ENCODE measurements around the gene CBX6. TPM values are rescaled to one million over a fixed set of nuclear protein-coding genes. Genes with fewer than 3 reads are reported as not detected.

CBX6 gene
- total RNA-seq, 1 experiment from 2014 or later: 119 TPM

- CTCF ChIA-PET: interaction anchor here (0.5 to 1.0 kb wide), 2 partner anchors 13 to 29 kb away, joined by 3 to 4 read pairs; no protein-coding TSS in a partner anchor
- H3K27ac ChIP-seq (ENCODE audit: low read depth, low read length, poor library complexity, severe bottlenecking): peak overlapping the region; percentile 45
- POLR2A ChIA-PET (ENCODE audit: low non-redundant PET): interaction anchor here (0.5 kb wide), 1 partner anchor 8 kb away, joined by 6 read pairs; no protein-coding TSS in a partner anchor
- DNase-seq (ENCODE audit: low spot score): no peak
- peaks cover 8% of the 10 kb centered on the region for H3K4me1 ChIP-seq (ENCODE audit: insufficient read depth, low read length, poor library complexity, severe bottlenecking)
- H3K9me3 ChIP-seq (ENCODE audit: low read depth, low read length, poor library complexity, severe bottlenecking): no peaks in the 10 kb centered on the region
- no peaks in the 10 kb centered on the region for H3K27me3 ChIP-seq (replicated peaks; ENCODE audit: insufficient read depth, low read depth, low read length, poor library complexity)
- no peak for TF ChIP-seq EZH2 (IDR thresholded peaks at IDR 0.05; ENCODE audit: borderline replicate concordance, low read depth, low read length, poor library complexity, severe bottlenecking)
- no peak overlapping the region for H3K4me3 ChIP-seq (ENCODE audit: low read depth, low read length, poor library complexity, severe bottlenecking)
- BruUV-seq (replicated peaks): no TSS peak
- intact Hi-C loops (cut with micrococcal nuclease; ENCODE audit: unreplicated experiment): no loop called here
- H3K36me3 ChIP-seq (ENCODE audit: insufficient read depth, low read length, poor library complexity, severe bottlenecking): no peaks in the 10 kb centered on the region
Measured at GRCh38 chr22:38881997-38882879, 10.2 kb upstream of the CBX6 start.

DNA sequence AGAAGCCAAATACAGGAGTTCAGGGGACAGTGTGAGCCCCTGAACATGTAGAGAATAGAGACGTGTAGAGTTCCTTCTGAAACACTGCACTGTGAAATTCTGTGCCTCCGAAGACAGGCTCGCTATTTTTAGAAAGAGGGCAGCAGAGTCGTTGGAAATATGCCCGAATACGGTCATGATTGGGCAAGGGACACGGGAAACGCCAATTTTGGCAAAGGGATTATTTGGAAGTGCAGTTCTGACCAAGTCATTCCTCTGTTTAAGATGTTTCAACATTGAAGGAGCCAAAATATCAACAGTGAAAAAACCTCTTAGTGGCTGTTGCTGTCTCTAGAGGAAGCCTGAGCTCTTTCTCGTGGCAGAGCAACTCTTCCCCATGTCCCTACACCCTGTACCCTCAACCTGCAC, 9.5 kb upstream of the CBX6 start:
- Histone ChIP-seq H3K4me3 (ENCODE audit: low read depth, low read length, poor library complexity, severe bottlenecking) (no peak overlapping the region), H3K27me3 (replicated peaks; ENCODE audit: insufficient read depth, low read depth, low read length, poor library complexity) (no peaks in the 10 kb centered on the region), H3K27ac (ENCODE audit: low read depth, low read length, poor library complexity, severe bottlenecking) (peak overlapping the region; percentile 45), H3K4me1 (ENCODE audit: insufficient read depth, low read length, poor library complexity, severe bottlenecking) (peaks cover 8% of the 10 kb centered on the region), H3K9me3 (ENCODE audit: low read depth, low read length, poor library complexity, severe bottlenecking) (no peaks in the 10 kb centered on the region), H3K36me3 (ENCODE audit: insufficient read depth, low read length, poor library complexity, severe bottlenecking) (no peaks in the 10 kb centered on the region)
- ChIA-PET POLR2A (ENCODE audit: low non-redundant PET) (interaction anchor here (0.5 kb wide), 1 partner anchor 9 kb away, joined by 6 read pairs; no protein-coding TSS in a partner anchor), CTCF (interaction anchor here (1.0 to 1.2 kb wide), 2 partner anchors 12 to 13 kb away, joined by 3 read pairs; no protein-coding TSS in a partner anchor)
- peak; percentile 54 for DNase-seq (ENCODE audit: low spot score)
- no TSS peak for BruUV-seq (replicated peaks)
- TF ChIP-seq EZH2 (IDR thresholded peaks at IDR 0.05; ENCODE audit: borderline replicate concordance, low read depth, low read length, poor library complexity, severe bottlenecking): no peak
- TF ChIP-seq, protein P1, sequence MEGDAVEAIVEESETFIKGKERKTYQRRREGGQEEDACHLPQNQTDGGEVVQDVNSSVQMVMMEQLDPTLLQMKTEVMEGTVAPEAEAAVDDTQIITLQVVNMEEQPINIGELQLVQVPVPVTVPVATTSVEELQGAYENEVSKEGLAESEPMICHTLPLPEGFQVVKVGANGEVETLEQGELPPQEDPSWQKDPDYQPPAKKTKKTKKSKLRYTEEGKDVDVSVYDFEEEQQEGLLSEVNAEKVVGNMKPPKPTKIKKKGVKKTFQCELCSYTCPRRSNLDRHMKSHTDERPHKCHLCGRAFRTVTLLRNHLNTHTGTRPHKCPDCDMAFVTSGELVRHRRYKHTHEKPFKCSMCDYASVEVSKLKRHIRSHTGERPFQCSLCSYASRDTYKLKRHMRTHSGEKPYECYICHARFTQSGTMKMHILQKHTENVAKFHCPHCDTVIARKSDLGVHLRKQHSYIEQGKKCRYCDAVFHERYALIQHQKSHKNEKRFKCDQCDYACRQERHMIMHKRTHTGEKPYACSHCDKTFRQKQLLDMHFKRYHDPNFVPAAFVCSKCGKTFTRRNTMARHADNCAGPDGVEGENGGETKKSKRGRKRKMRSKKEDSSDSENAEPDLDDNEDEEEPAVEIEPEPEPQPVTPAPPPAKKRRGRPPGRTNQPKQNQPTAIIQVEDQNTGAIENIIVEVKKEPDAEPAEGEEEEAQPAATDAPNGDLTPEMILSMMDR (conservative IDR thresholded peaks at IDR 0.05; ENCODE audit: low read depth, low read length): 0 out of 2 replicates have a peak, but pooled peaks have one; percentile 16
- intact Hi-C loops (cut with micrococcal nuclease; ENCODE audit: unreplicated experiment): no loop called here

- Histone ChIP-seq H3K9me3 (ENCODE audit: low read depth, low read length, poor library complexity, severe bottlenecking) (no peaks in the 10 kb centered on the region), H3K4me3 (ENCODE audit: low read depth, low read length, poor library complexity, severe bottlenecking) (no peak overlapping the region), H3K36me3 (ENCODE audit: insufficient read depth, low read length, poor library complexity, severe bottlenecking) (no peaks in the 10 kb centered on the region), H3K27me3 (replicated peaks; ENCODE audit: insufficient read depth, low read depth, low read length, poor library complexity) (no peaks in the 10 kb centered on the region), H3K4me1 (ENCODE audit: insufficient read depth, low read length, poor library complexity, severe bottlenecking) (peaks cover 8% of the 10 kb centered on the region), H3K27ac (ENCODE audit: low read depth, low read length, poor library complexity, severe bottlenecking) (no peak overlapping the region)
- DNase-seq (ENCODE audit: low spot score): no peak
- ChIA-PET POLR2A (ENCODE audit: low non-redundant PET) (no interaction called here), CTCF (no interaction called here)
- TF ChIP-seq, protein P1 (conservative IDR thresholded peaks at IDR 0.05; ENCODE audit: low read depth, low read length): no peak
- no peak for TF ChIP-seq EZH2 (IDR thresholded peaks at IDR 0.05; ENCODE audit: borderline replicate concordance, low read depth, low read length, poor library complexity, severe bottlenecking)
- no TSS peak for BruUV-seq (replicated peaks)
- intact Hi-C loops (cut with micrococcal nuclease; ENCODE audit: unreplicated experiment): loop anchor here (10.0 kb wide), 1 partner anchor 425 kb away; no protein-coding TSS in a partner anchor
Measured at GRCh38 chr22:38879961-38880360, 7.9 kb upstream of the CBX6 start.

Measured in A673 (cell line).